ENCODE measurements around the gene PRADC1. TPM values are rescaled to one million over a fixed set of nuclear protein-coding genes. Genes with fewer than 3 reads are reported as not detected.

PRADC1 gene
- total and polyA plus RNA-seq, 2 donors (not counting 1 experiment from before 2014, with no cell fraction given) = 2.3 to 4.6 TPM

DNA sequence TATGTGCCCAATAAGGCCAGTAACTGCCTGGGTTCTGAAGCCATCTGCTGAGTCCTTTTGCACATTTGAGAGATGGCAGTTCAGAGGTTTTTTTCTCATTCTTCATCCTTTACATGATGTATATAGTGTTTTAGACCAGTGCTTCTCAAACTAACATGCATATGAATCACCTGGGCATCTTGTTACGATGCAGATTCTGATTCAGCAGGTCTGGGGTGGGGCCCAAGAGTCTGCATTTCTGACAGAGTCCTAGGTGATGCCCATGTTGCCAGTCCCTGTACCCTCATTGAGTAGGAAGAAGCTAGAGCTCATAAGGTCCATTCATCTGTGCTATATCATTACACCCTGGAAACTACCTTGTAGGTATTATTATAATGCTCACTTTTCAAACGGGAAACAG, 15.2 kb downstream of the PRADC1 start:
- peaks cover 33% of the 10 kb centered on the region for H3K79me2 ChIP-seq (ENCODE audit: control insufficient read depth, insufficient read depth, low read length)
- 100% methylated on average over 1 of the region's 2 CpGs for WGBS (ENCODE audit: insufficient coverage)
- CTCF ChIA-PET = interaction anchor here (1.1 kb wide), 2 partner anchors 8 to 16 kb away, joined by 4 read pairs; no protein-coding TSS in a partner anchor
- H3K4me3 ChIP-seq (ENCODE audit: control extremely low read depth in 1 of 5, extremely low read depth in 1 of 5, insufficient read depth in 1 of 5, low read depth in 2 of 5, low read length in 4 of 5) = no peak overlapping the region
- H3K4me1 Mint-ChIP-seq = peaks cover 26% of the 10 kb centered on the region
- peaks cover 0 to 37% of the 10 kb centered on the region in 2 experiments for H3K36me3 ChIP-seq (replicated peaks in 1 of 2; ENCODE audit: control extremely low read depth in 1 of 2, control insufficient read depth in 1 of 2, extremely low read depth in 1 of 2, insufficient read depth in 2 of 2, low read length in 1 of 2)
- H3K4me2 ChIP-seq (replicated peaks; ENCODE audit: low read depth, low read length, poor library complexity, severe bottlenecking) = no peak overlapping the region
- DNase-seq (no peak), ATAC-seq (ENCODE audit: low read depth) (no peak)
- H3K9me3 ChIP-seq (ENCODE audit: control extremely low read depth in 1 of 3, control insufficient read depth in 2 of 3, insufficient read depth in 1 of 3, low read length in 2 of 3) = no peaks in the 10 kb centered on the region
- H3K27ac Mint-ChIP-seq = no peak overlapping the region
- H3K27ac ChIP-seq (ENCODE audit: low read length in 2 of 2) = no peak overlapping the region
- no peak overlapping the region for H2AFZ ChIP-seq (ENCODE audit: insufficient read depth, low read depth, low read length, poor library complexity, severe bottlenecking)
- no peaks in the 10 kb centered on the region for H3K27me3 Mint-ChIP-seq
- TF ChIP-seq, protein P1, sequence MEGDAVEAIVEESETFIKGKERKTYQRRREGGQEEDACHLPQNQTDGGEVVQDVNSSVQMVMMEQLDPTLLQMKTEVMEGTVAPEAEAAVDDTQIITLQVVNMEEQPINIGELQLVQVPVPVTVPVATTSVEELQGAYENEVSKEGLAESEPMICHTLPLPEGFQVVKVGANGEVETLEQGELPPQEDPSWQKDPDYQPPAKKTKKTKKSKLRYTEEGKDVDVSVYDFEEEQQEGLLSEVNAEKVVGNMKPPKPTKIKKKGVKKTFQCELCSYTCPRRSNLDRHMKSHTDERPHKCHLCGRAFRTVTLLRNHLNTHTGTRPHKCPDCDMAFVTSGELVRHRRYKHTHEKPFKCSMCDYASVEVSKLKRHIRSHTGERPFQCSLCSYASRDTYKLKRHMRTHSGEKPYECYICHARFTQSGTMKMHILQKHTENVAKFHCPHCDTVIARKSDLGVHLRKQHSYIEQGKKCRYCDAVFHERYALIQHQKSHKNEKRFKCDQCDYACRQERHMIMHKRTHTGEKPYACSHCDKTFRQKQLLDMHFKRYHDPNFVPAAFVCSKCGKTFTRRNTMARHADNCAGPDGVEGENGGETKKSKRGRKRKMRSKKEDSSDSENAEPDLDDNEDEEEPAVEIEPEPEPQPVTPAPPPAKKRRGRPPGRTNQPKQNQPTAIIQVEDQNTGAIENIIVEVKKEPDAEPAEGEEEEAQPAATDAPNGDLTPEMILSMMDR (IDR thresholded peaks at IDR 0.05) = no peak
- no peak for TF ChIP-seq EZH2 (IDR thresholded peaks at IDR 0.05; ENCODE audit: borderline replicate concordance, insufficient read depth, low read depth, low read length, poor library complexity, severe bottlenecking)
- no peaks in the 10 kb centered on the region for H3K9me3 Mint-ChIP-seq (ENCODE audit: insufficient read depth)
- H3K4me1 ChIP-seq (ENCODE audit: control insufficient read depth in 2 of 2, insufficient read depth in 2 of 2, low read length in 2 of 2) = peaks cover 14 to 17% of the 10 kb centered on the region in 2 donors
- H3K4me3 Mint-ChIP-seq = no peak overlapping the region
- POLR2A ChIA-PET = no interaction called here
- intact Hi-C loops (cut with micrococcal nuclease) = no loop called here
- H3K27me3 ChIP-seq (replicated peaks in 1 of 4; ENCODE audit: control extremely low read depth in 1 of 4, control insufficient read depth in 3 of 4, insufficient read depth in 4 of 4, low read length in 3 of 4) = no peaks in the 10 kb centered on the region
- H4K20me1 ChIP-seq (ENCODE audit: control insufficient read depth, insufficient read depth, low read length, poor library complexity, severe bottlenecking) = peaks cover 10% of the 10 kb centered on the region
- no peak overlapping the region for H3K9ac ChIP-seq (ENCODE audit: low read length)

DNA sequence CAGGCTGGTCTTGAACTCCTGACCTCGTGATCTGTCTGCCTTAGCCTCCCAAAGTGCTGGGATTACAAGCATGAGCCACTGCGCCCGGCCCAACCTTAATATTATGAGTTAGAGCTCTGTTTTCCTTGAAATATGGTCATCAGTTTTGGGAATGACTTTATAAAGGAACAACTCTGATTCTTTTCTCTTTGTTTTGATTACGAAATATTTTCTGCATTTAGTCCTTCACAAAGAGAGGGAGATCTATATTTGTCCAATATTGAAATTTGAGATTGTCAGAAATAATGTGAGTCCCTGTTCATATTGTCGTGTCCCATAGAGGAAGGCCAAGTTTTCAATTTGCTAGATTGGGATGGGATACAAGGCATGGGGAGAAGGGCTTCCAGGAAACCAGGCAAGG, 15.9 kb downstream of the PRADC1 start:
- DNase-seq = no peak
- no peaks in the 10 kb centered on the region for H3K27me3 Mint-ChIP-seq
- Histone ChIP-seq H2AFZ (ENCODE audit: insufficient read depth, low read depth, low read length, poor library complexity, severe bottlenecking) (no peak overlapping the region), H3K9me3 (ENCODE audit: control extremely low read depth in 1 of 3, control insufficient read depth in 2 of 3, insufficient read depth in 1 of 3, low read length in 2 of 3) (no peaks in the 10 kb centered on the region), H3K4me3 (ENCODE audit: control extremely low read depth in 1 of 5, extremely low read depth in 1 of 5, insufficient read depth in 1 of 5, low read depth in 2 of 5, low read length in 4 of 5) (no peak overlapping the region), H3K4me2 (replicated peaks; ENCODE audit: low read depth, low read length, poor library complexity, severe bottlenecking) (no peak overlapping the region), H3K27ac (ENCODE audit: low read length in 2 of 2) (no peak overlapping the region), H3K27me3 (replicated peaks in 1 of 4; ENCODE audit: control extremely low read depth in 1 of 4, control insufficient read depth in 3 of 4, insufficient read depth in 4 of 4, low read length in 3 of 4) (no peaks in the 10 kb centered on the region), H4K20me1 (ENCODE audit: control insufficient read depth, insufficient read depth, low read length, poor library complexity, severe bottlenecking) (peaks cover 10% of the 10 kb centered on the region), H3K36me3 (replicated peaks in 1 of 2; ENCODE audit: control extremely low read depth in 1 of 2, control insufficient read depth in 1 of 2, extremely low read depth in 1 of 2, insufficient read depth in 2 of 2, low read length in 1 of 2) (peaks cover 0 to 30% of the 10 kb centered on the region in 2 experiments), H3K9ac (ENCODE audit: low read length) (no peak overlapping the region), H3K4me1 (ENCODE audit: control insufficient read depth in 2 of 2, insufficient read depth in 2 of 2, low read length in 2 of 2) (peaks cover 17 to 21% of the 10 kb centered on the region in 2 donors), H3K79me2 (ENCODE audit: control insufficient read depth, insufficient read depth, low read length) (peaks cover 39% of the 10 kb centered on the region)
- ChIA-PET CTCF (no interaction called here), POLR2A (no interaction called here)
- intact Hi-C loops (cut with micrococcal nuclease) = no loop called here
- no peak for ATAC-seq (ENCODE audit: low read depth)
- H3K4me3 Mint-ChIP-seq = no peak overlapping the region
- 100% methylated on average over 1 of the region's 5 CpGs for WGBS (ENCODE audit: insufficient coverage)
- TF ChIP-seq, protein P1 (IDR thresholded peaks at IDR 0.05) = no peak
- no peak for TF ChIP-seq EZH2 (IDR thresholded peaks at IDR 0.05; ENCODE audit: borderline replicate concordance, insufficient read depth, low read depth, low read length, poor library complexity, severe bottlenecking)
- no peak overlapping the region for H3K27ac Mint-ChIP-seq
- H3K4me1 Mint-ChIP-seq = peaks cover 31% of the 10 kb centered on the region
- no peaks in the 10 kb centered on the region for H3K9me3 Mint-ChIP-seq (ENCODE audit: insufficient read depth)

All from B cell (primary cell).